NCI-H69 (cell line): ENCODE measurements around the gene CORIN.

Source experiments
- DNase-seq: peaks from one replicate; lab custom pipeline; 2025; lab: John Stamatoyannopoulos, UW

CORIN gene

DNA sequence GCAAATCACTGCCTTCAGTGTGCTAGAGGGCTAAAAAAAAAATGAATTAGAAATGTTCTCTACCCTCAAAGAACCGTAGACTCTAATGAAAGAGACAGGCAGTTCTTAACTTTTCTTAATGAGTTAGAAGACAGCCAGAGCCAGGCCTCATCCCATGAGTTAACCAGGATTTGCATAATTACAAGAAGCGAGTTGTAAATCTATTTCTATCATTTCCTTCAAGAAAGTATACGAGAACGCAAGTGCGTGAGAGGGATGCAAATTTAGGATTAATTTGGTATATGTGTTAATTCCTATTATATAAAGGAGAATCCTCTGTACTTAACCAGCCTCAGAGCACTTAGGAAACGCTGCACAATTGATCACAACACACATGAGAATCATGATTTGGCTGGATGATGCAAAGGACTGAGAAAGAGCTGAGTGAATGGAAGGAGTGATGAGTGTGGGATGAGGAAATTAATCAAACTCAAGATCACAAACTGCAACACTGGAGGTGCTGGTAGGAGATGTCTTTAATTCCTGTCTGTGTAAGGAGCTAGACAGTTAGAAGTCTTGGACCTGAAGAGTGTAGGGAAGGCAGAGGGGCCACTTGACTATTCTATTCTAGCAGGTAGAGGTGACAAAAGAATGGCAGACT, 195.6 kb downstream of the CORIN start:
- no peak for DNase-seq

GRCh38 chr4:47641755-47642154, 196.1 kb downstream of the CORIN start:
- DNase-seq, result no peak

DNA sequence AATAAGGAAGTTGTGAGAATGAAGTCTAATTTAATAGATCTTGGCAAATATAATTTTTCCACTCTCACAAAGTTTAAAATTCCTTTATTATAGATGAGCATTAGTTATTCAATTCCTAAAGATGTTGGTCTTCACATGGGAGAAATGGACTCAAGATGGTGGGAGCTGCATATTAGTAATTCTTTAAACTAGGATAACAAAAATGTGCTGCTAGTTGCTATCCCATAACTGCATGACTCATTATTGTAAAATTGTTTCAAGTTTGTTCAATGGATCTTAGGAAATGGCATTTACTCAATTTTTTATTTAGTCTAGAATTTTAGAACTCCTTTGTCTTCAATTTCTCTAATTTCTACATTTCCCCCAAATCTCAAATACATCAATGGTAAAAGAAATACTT, 197.0 kb downstream of the CORIN start:
- no peak for DNase-seq

- no peak for DNase-seq
Measured at GRCh38 chr4:47639531-47639930, 198.3 kb downstream of the CORIN start.

GRCh38 chr4:47631161-47631560, 206.7 kb downstream of the CORIN start:
- no peak for DNase-seq

GRCh38 chr4:47624031-47624441, 213.8 kb downstream of the CORIN start:
- no peak for DNase-seq

DNA sequence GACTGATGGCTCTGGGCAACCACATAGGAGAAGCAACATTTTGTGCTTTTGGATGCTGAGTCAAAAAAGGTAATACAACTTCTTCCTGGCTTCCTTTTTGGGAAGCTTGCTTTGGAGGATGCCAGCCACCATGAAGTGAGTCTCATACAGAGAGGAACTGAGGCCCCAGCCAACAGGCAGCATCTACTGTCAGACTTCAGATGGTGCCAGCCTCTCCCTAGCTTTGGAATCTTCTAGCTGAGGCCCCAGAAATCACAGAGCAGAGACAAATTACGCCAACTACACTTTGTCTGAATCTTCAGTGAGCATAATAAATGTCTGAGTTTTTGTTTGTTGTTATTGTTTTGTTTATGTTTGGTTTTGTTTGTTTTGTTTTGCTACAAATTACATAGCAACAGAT, 216.7 kb downstream of the CORIN start:
- DNase-seq, result no peak

GRCh38 chr4:47619691-47620090, 218.2 kb downstream of the CORIN start:
- no peak for DNase-seq

GRCh38 chr4:47617607-47618006, 220.3 kb downstream of the CORIN start:
- DNase-seq, result no peak

DNA sequence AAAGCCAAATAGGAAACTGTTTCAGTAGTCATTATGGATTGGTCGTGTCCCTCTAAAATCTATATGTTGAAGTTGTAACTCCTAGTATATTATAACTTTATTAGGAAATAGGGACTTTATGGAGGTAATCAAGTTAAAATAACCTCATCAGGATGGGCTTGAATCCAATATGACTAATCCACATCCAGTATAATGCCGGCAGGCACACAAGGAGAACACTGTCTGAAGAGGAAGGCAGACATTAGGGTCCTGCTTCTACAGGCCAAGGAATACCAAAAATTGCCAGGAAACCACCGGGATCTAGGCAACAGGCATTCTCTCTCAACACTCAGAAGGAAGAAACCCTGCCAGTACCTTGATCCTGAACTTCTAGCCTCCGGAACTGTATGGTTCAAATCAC, 222.5 kb downstream of the CORIN start:
- no peak for DNase-seq

GRCh38 chr4:47612116-47613023, 225.5 kb downstream of the CORIN start:
- DNase-seq, result no peak

DNA sequence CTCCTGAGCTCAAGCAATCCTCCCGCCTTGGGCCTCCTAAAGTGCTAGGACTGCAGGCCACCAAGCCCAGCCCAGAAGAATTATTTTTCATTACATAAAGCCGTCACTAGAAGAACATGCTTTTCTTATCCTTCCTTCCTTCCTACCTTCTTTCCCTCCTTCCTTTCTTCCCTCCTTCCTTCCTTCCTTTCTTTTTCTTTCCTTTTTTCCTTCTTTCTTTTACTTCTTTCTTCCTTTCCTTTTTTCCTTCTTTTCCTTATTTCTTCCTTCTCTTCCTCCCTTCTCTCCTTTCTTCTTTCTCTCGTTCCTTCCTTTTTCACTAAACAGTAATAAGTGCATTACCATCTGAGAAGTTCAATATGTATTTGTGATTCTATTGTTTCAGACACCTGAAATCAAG, 231.4 kb downstream of the CORIN start:
- DNase-seq, result no peak

DNA sequence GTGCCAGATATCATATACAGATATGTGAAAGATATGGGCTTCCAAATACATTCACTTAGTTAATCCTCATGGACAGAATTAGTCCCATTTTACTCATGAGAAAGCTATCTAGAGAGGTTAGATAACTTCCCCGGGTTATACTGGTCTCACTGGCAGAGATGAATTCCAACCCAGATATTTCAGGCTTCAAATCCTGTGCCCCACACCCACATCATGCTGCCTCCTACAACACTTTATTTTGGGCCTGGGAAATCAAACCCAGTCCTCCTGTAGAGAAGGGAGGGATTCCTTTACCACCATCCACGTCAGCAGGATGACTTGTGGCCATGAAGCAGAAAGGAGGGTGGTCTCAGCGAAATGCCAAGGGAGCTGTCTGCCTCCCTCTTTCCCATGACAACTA, 239.0 kb downstream of the CORIN start:
- no peak for DNase-seq

DNA sequence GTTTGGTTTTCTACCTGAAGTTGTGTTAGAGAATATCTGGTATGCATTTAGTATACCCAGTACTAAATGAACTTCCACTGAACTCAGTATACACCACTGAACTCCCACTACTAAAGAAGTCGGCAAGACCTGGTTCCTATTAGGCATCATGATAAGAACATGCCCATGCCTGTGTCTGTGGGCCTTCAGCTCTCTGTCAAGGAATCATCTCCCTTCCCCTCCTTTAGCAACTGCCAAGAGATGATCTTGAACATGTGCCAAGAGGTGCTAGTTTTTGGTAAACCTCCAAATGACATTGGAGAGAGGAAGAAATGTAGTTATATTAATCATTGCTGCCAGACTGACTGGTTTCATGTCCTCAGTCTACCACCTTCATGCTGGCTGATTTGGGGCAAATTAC, 239.5 kb downstream of the CORIN start:
- no peak for DNase-seq

DNA sequence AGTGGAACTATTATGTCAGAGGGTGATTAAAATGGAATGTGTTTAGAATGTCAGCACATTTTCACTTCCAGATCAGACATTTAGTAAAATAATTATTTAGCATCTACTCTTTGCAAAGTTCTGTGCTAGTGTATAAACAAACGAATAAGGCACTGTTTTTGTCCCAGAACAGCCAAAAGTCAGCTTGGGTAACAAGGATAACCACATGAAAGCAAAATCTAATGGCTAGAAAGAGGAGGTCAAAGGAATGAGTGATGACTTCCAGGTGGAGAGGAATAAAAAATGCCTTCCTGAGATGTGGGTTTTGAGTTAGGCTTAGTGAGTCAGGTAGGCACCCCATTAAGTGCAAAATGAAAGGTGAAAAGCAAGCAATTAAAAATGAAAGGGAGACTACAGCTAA, 240.2 kb downstream of the CORIN start:
- DNase-seq, result no peak

DNA sequence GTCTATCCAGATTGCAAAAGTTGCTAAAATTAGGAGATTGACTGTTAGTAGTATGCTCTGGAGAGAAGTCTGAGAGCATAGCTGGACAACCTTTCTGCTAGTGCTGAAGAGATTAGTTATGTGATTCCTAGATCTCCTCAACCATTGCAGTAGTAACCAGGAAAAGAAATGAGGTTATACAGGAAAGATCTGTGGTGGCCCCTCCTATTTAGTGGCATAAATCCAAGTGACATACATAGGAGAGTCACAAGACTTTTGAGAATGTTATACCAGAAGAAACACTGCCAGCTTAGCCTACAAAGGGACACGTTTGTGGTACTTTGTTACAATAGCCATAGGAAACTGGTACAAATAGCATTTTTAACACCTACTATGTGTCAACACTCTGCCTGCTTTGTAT, 247.5 kb downstream of the CORIN start:
- DNase-seq, result no peak

- DNase-seq, result no peak
Measured at GRCh38 chr4:47579235-47579634, 258.6 kb downstream of the CORIN start.

DNA sequence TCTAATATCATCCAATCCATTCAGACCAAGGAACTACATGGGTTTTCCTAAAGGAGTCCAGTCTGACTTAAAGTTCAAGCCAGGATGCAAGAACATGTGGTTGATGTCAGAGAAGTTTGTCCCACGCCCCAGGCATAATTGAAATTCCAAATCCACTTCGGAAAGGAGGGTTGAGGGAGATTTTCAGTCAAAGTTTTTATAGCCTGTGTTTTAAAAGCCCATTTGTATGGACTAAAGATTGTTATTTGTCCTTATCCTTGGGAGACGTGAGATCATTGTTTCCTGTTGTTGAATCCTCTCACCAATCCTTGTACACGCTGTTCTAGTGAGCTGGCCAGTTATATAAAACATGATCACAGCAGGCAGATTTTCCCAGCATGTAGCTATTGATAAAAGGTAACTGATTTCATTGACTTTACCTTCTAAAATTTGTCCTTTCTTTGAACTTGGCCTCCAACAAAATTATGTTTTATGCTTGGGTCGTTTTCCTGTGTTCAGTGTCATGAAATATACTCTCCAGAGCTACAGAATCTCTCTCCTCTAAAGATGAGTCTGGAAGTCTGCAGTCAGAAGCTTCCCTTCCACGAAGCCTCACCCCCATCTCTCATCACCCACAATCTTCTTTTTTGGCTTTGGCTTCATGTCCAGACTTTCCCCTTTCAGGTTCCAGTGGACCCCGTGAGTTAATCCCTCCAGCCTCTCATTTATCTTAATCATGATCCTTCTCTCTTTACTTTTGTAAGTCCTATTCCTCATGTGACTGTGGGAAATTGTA, 259.9 kb downstream of the CORIN start:
- no peak for DNase-seq

GRCh38 chr4:47572981-47573380, 264.9 kb downstream of the CORIN start:
- DNase-seq, result no peak

GRCh38 chr4:47570816-47571215, 267.1 kb downstream of the CORIN start:
- DNase-seq, result no peak

DNA sequence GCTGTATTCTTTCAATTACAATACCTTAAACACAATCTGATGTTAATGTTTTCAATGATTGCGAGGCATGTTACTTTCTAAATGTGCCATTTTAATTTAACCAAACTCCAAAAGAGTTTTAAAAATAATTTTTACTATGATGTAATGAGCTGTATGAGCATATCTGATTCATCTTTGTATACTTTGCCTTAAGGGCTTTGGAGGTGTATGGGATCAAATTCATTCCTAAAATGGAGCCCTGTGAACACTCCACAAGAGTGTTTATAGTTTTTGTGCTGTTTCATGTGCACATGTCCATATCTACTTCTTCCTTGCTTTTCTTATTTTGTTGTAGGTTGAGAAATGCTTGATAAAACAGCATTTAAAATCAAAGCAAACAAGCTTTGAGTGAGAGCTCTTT, 270.4 kb downstream of the CORIN start:
- no peak for DNase-seq

- DNase-seq, result no peak
Measured at GRCh38 chr4:47566969-47567368, 270.9 kb downstream of the CORIN start.

- DNase-seq, result no peak
Measured at GRCh38 chr4:47566566-47566965, 271.3 kb downstream of the CORIN start.
